GM21381 (cell line): ENCODE results near the gene ZWILCH.

Experiments
- ATAC-seq: cut with Tn5 transposase; IDR thresholded peaks from one replicate; pipeline ENCODE4 v1.9.1; 2021; ENCODE audit warnings: mild to moderate bottlenecking, moderate library complexity; ENCODE audit not compliant: unreplicated experiment

The ZWILCH gene

GRCh38 chr15:66535056-66535455, 29.9 kb downstream of the ZWILCH start:
- no peak for ATAC-seq

GRCh38 chr15:66542896-66543295, 37.8 kb downstream of the ZWILCH start:
- ATAC-seq: no peak

GRCh38 chr15:66545255-66545654, 40.1 kb downstream of the ZWILCH start:
- no peak for ATAC-seq

GRCh38 chr15:66555685-66556084, 50.6 kb downstream of the ZWILCH start:
- ATAC-seq: no peak

- ATAC-seq: no peak
These were observed 53.1 kb downstream of the ZWILCH start for GRCh38 chr15:66558271-66558670.

- no peak for ATAC-seq
These were observed 55.9 kb downstream of the ZWILCH start for GRCh38 chr15:66560856-66561525.

- ATAC-seq: no peak
These were observed 58.0 kb downstream of the ZWILCH start for GRCh38 chr15:66563126-66563525.

GRCh38 chr15:66563566-66564110, 58.5 kb downstream of the ZWILCH start:
- no peak for ATAC-seq

- no peak for ATAC-seq
These were observed 59.3 kb downstream of the ZWILCH start for GRCh38 chr15:66564136-66565041.

- no peak for ATAC-seq
These were observed 60.1 kb downstream of the ZWILCH start for GRCh38 chr15:66565141-66565641.

- no peak for ATAC-seq
These were observed 60.6 kb downstream of the ZWILCH start, which contains the start of gene LCTL for GRCh38 chr15:66565741-66566144. Gene LCTL, minus strand, starts transcription at chr15:66565998. Its CDS starts 633 bp downstream, at chr15:66565365.

- no peak for ATAC-seq
These were observed 61.9 kb downstream of the ZWILCH start for GRCh38 chr15:66566963-66567531.

- no peak for ATAC-seq
These were observed 62.8 kb downstream of the ZWILCH start for GRCh38 chr15:66567897-66568296.

GRCh38 chr15:66569461-66570137, 64.5 kb downstream of the ZWILCH start:
- no peak for ATAC-seq

GRCh38 chr15:66570327-66570726, 65.2 kb downstream of the ZWILCH start:
- ATAC-seq: no peak

GRCh38 chr15:66570842-66571478, 65.8 kb downstream of the ZWILCH start:
- no peak for ATAC-seq

GRCh38 chr15:66572146-66572545, 67.0 kb downstream of the ZWILCH start:
- ATAC-seq: no peak

GRCh38 chr15:66573348-66573718, 68.2 kb downstream of the ZWILCH start:
- ATAC-seq: no peak

- ATAC-seq: no peak
These were observed 68.8 kb downstream of the ZWILCH start for GRCh38 chr15:66573719-66574595.
